ENCODE data around the gene GALNT17. TPM values are rescaled to one million over a fixed set of nuclear protein-coding genes. Genes with fewer than 3 reads are reported as not detected.

Gene GALNT17
- total RNA-seq, 1 donor, result not detected

- H3K4me3 ChIP-seq (ENCODE audit: low read depth, low read length), result no peak overlapping the region
- DNase-seq (ENCODE audit: low read depth), result no peak
- TF ChIP-seq, protein P1, sequence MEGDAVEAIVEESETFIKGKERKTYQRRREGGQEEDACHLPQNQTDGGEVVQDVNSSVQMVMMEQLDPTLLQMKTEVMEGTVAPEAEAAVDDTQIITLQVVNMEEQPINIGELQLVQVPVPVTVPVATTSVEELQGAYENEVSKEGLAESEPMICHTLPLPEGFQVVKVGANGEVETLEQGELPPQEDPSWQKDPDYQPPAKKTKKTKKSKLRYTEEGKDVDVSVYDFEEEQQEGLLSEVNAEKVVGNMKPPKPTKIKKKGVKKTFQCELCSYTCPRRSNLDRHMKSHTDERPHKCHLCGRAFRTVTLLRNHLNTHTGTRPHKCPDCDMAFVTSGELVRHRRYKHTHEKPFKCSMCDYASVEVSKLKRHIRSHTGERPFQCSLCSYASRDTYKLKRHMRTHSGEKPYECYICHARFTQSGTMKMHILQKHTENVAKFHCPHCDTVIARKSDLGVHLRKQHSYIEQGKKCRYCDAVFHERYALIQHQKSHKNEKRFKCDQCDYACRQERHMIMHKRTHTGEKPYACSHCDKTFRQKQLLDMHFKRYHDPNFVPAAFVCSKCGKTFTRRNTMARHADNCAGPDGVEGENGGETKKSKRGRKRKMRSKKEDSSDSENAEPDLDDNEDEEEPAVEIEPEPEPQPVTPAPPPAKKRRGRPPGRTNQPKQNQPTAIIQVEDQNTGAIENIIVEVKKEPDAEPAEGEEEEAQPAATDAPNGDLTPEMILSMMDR (IDR thresholded peaks at IDR 0.05; ENCODE audit: insufficient read depth, low read depth, low read length), result no peak
These were observed 231.3 kb downstream of the GALNT17 start for GRCh38 chr7:71363223-71363622.

- DNase-seq (ENCODE audit: low read depth), result no peak
- H3K4me3 ChIP-seq (ENCODE audit: low read depth, low read length), result no peak overlapping the region
- TF ChIP-seq, protein P1 (IDR thresholded peaks at IDR 0.05; ENCODE audit: insufficient read depth, low read depth, low read length), result no peak
These were observed 231.7 kb downstream of the GALNT17 start for GRCh38 chr7:71363627-71364026.

GRCh38 chr7:71364551-71364950 is 232.6 kb downstream of the GALNT17 start:
- no peak for DNase-seq (ENCODE audit: low read depth)
- TF ChIP-seq, protein P1 (IDR thresholded peaks at IDR 0.05; ENCODE audit: insufficient read depth, low read depth, low read length), result no peak
- no peak overlapping the region for H3K4me3 ChIP-seq (ENCODE audit: low read depth, low read length)

GRCh38 chr7:71372991-71373390 is 241.0 kb downstream of the GALNT17 start:
- no peak overlapping the region for H3K4me3 ChIP-seq (ENCODE audit: low read depth, low read length)
- DNase-seq (ENCODE audit: low read depth), result no peak
- TF ChIP-seq, protein P1 (IDR thresholded peaks at IDR 0.05; ENCODE audit: insufficient read depth, low read depth, low read length), result no peak

DNA sequence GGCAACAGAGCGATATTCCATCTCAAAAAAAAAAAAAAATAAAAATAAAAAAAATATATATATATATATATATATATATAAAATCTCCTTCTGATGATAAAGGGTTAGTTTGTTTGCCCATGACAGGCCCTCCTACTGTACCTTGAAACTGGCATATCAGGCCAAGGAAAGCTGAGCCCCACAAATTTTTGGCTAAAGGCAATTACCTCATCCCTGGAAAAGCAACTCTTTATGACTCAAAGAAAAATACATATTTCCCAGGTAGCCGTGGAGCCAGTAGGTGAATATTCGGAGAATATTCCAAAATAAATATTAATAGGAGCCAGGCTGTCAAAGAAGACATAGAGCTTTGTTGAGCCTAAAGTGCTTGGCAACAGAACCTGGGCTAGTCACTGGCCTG is 245.1 kb downstream of the GALNT17 start:
- no peak for DNase-seq (ENCODE audit: low read depth)
- no peak overlapping the region for H3K4me3 ChIP-seq (ENCODE audit: low read depth, low read length)
- TF ChIP-seq, protein P1 (IDR thresholded peaks at IDR 0.05; ENCODE audit: insufficient read depth, low read depth, low read length), result no peak

DNA sequence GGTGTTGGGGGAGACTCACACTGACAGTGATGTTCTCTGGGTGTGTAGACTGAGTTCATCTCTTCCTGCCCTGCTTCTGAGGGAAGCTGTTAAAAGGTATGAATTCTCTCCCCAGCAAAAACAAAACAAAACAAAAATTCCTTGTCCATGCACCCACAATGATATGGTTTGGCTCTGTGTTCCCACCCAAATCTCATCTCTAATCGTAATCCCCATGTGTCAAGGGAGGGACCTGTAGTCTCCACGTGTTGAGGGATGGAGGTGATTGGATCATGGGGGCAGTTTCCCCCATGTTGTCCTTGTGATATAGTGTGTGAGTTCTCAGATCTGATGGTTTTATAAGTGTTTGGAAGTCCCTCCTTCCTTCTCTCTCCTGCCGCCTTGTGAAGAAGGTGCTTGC is 245.5 kb downstream of the GALNT17 start:
- no peak for DNase-seq (ENCODE audit: low read depth)
- TF ChIP-seq, protein P1 (IDR thresholded peaks at IDR 0.05; ENCODE audit: insufficient read depth, low read depth, low read length), result no peak
- no peak overlapping the region for H3K4me3 ChIP-seq (ENCODE audit: low read depth, low read length)

DNA sequence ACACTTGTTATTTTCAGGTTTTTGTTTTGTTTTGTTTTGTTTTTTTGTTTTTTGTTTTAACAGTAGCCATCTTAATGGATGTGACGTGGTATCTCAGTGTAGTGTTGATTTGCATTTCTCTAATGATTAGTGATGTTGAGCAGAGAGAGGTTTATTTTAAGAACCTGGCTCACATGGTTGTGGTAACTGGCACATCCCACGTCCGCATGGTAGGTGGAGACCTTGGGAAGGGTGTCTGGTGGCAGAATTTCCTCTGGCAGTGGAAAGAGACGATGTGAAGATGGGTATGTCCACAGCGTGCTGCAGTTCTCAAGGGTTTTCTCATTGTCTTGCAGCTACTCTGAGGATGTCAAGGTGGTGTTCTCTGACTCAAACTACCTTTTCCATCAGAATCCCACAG is 252.2 kb downstream of the GALNT17 start:
- no peak for DNase-seq (ENCODE audit: low read depth)
- H3K4me3 ChIP-seq (ENCODE audit: low read depth, low read length), result no peak overlapping the region
- TF ChIP-seq, protein P1 (IDR thresholded peaks at IDR 0.05; ENCODE audit: insufficient read depth, low read depth, low read length), result no peak

All from fibroblast of villous mesenchyme (primary cell).